HG03066 (cell line): ENCODE measurements around the gene ZNF479.
"Not testable (repeated sequence)": the region's sequence is repeated elsewhere in the genome, so short reads cannot be mapped to it uniquely, and the experiment has no call there.

Source experiments
- ATAC-seq: cut with Tn5 transposase; IDR thresholded peaks from one replicate; pipeline ENCODE4 v1.9.1; 2021; ENCODE audit warnings: low read depth; ENCODE audit not compliant: unreplicated experiment

ZNF479 gene

GRCh38 chr7:57132336-57132735 is at the start of gene ZNF479:
TSS of gene ZNF479 (minus strand) at chr7:57132436. CDS start at chr7:57132324, 112 bp downstream.
- not testable (repeated sequence) for ATAC-seq

DNA sequence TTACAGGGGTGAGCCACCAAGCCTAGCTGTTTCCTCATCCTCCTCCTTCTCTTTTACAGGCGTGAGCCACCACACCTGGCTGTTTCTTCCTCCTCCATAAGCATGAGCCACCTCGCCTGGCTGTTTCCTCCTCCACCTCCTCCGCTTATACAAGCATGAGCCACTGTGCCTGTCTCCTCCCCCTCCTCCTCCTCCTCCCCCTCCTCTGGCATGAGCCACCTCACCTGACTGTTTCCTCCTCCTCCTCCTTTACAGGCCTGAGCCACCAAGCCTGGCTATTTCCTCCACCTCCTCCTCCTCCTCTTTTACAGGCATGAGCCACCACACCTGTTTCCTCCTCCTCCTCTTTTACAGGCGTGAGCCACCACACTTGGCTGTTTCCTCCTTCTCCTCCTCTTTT is 49.8 kb upstream of the ZNF479 start:
- no peak for ATAC-seq

DNA sequence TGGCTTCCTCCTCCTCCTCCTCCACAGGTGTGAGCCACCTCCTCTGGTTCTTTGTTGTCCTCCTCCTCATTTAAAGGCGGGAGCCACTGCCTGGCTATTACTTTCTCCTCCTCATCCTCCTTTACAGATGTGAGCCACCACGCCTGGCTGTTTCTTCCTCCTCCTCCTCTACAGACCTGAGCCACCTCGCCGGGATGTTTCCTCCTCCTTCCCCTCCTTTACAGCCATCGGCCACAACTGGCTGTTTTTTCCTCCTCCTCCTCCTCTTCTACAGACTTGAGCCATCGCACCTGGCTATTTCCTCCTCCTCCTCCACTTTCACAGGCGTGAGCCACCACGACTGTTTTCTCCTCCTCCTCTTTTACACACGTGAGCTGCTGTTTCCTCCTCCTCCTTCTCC is 49.0 kb upstream of the ZNF479 start:
- no peak for ATAC-seq

- ATAC-seq = no peak
Measured at GRCh38 chr7:57179776-57180415, 47.7 kb upstream of the ZNF479 start.

GRCh38 chr7:57178768-57179139 is 46.5 kb upstream of the ZNF479 start:
- no peak for ATAC-seq

DNA sequence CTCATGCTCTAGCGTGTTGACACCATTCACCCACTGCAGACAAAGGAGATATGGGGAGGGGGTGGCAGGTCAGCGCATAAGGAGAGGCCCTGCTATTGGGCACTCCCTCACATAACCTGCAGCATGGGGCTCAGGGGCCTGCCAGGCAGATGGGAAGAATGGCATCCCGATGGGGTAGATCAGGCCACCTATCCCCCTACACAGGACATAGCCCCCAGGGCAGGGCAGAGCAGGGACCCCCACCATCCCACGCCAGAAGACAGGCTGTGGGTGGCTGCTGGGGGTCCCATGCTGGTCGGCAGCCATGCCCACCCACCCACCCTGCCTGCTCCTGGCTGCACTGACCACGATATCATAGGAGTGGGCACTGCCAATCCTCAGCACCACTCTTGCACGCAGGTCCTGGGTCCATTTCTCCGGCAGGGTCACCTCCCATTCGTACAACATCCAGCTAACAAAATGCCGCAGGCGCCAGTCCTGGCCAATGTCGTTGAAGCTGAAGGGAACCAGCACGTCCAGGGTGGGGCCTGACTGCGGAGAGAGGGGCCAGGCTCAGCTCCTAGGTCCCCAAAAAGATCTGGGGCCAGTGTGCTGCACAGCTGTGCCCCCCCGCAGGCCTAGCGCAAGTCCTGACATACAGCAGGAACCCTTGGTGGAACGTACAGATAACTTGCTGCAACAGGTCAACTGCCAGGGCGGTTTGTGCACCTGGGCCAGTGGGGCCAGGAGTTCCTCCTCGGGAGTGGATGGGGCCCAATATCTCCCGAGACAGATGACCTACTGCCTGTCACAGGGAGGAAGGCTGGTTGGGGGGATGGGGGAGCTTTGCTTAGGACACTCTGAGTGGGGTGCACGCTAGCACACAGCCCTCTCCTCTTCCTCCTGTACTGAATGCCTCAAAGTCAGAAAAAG is 45.9 kb upstream of the ZNF479 start:
- ATAC-seq = no peak

DNA sequence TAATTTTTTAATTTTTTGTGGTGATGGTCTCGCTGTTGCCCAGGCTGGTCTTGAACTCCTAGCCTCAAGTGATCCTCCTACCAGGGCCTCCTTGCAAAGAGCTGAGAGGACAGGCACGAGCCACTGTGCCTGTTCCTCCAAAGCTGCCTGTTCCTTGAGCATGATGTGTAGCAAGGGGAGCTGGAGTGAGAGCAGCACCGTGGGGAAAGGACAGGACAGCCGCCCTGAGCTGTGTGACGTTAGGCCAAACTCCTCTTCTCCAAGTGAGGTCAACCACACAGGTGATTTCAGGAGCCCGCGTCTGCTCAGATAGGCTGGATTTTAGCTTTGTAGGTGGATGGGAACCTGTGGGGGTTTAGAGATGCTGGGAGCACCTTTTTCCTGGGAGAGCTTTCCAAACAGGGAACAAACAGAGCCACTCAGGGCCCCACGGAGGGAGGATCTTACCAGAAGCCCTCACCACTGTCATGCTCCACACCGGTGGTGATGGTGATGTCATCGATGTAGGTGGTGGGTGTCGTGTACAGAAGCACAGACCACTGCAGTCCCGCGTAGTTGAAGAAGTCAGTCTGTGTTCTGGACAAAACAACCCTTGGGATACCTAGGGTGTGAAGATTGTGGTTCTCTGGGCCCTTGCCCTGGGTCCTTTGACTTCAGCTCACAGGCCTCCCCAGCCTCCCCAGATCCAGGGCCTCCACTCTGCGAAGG is 44.8 kb upstream of the ZNF479 start:
- ATAC-seq = no peak

- no peak for ATAC-seq
Measured at GRCh38 chr7:57165285-57165899, 33.2 kb upstream of the ZNF479 start.

GRCh38 chr7:57120123-57120784 is 12.0 kb downstream of the ZNF479 start:
- ATAC-seq = not testable (repeated sequence)
